ENCODE measurements around the gene CRKL. TPM values are rescaled to one million over a fixed set of nuclear protein-coding genes. Genes with fewer than 3 reads are reported as not detected.

Gene CRKL
- polyA plus RNA-seq, 3 donors = 26.0 to 37.5 (median 29.4) TPM

DNA sequence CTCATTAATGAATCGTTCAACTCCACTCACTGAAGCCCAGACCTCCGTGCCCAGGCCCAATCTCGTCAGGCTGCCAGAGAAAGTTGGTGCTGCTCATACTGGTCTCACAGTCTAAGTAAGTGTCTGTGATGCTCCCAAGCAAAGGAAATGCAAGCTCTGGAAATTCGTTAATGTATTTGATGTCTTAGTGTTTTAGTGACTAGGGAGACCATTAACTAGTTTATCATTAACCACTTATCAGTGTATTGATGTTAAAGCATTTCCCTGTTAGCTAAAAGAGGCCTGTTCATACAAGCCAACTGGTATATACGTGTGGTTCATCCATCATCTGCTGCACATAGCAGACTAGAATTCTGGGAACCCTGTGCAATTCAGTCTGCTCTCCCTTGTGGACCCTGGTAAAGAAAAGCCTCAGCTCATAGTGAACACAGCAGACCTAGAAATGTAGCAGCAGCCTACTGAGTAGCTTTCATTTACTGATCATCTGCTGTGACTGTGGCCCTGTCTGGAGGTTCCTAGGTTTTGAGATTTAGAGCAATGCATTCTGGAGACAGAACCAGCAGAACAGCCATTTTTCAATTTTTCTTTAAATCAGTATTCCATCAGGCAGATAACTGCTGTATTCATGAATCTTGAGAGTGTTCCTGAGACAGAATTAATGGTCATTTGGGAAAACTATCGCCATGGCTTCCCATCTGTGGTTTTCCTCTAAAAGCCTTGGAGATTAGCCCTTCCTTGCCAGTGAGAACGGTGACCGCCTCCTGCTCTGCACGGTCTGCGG, 34.1 kb downstream of the CRKL start:
- no peaks in the 10 kb centered on the region for H3K27me3 ChIP-seq (ENCODE audit: control insufficient read depth in 2 of 2, insufficient read depth in 2 of 2, low read length in 2 of 2)
- no peak overlapping the region for H3K9ac ChIP-seq (ENCODE audit: insufficient read depth, low read length, poor library complexity, severe bottlenecking)
- Mint-ChIP-seq H3K9me3 (no peaks in the 10 kb centered on the region), H3K27me3 (ENCODE audit: low read depth in 3 of 3) (no peaks in the 10 kb centered on the region), H3K27ac (peak overlapping the region in 2 of 7 donors; percentile 15 to 44), H3K4me1 (peaks cover 16% of the 10 kb centered on the region), H3K36me3 (peaks cover 48 to 66% of the 10 kb centered on the region in 2 donors), H3K4me3 (no peak overlapping the region)
- WGBS (ENCODE audit: insufficient coverage) = 98% methylated on average over 6 of the region's 10 CpGs
- H3K9me3 ChIP-seq (replicated peaks in 1 of 2; ENCODE audit: control insufficient read depth in 1 of 2, insufficient read depth in 1 of 2, low read length in 2 of 2) = no peaks in the 10 kb centered on the region
- intact Hi-C loops (cut with micrococcal nuclease) = loop anchor here in 1 of 2 donors (10.0 kb wide), 1 partner anchor 67 kb away; no protein-coding TSS in a partner anchor
- no peak overlapping the region for H3K4me3 ChIP-seq (replicated peaks in 1 of 3; ENCODE audit: low read depth in 2 of 3, low read length in 3 of 3)
- TF ChIP-seq, protein P1, sequence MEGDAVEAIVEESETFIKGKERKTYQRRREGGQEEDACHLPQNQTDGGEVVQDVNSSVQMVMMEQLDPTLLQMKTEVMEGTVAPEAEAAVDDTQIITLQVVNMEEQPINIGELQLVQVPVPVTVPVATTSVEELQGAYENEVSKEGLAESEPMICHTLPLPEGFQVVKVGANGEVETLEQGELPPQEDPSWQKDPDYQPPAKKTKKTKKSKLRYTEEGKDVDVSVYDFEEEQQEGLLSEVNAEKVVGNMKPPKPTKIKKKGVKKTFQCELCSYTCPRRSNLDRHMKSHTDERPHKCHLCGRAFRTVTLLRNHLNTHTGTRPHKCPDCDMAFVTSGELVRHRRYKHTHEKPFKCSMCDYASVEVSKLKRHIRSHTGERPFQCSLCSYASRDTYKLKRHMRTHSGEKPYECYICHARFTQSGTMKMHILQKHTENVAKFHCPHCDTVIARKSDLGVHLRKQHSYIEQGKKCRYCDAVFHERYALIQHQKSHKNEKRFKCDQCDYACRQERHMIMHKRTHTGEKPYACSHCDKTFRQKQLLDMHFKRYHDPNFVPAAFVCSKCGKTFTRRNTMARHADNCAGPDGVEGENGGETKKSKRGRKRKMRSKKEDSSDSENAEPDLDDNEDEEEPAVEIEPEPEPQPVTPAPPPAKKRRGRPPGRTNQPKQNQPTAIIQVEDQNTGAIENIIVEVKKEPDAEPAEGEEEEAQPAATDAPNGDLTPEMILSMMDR (IDR thresholded peaks at IDR 0.05) = no peak
- peaks cover 85% of the 10 kb centered on the region for H3K79me2 ChIP-seq (ENCODE audit: insufficient read depth, low read length)
- DNase-seq = no peak
- peaks cover 45 to 77% of the 10 kb centered on the region in 2 donors for H3K36me3 ChIP-seq (replicated peaks in 1 of 2; ENCODE audit: control insufficient read depth in 1 of 2, insufficient read depth in 2 of 2, low read length in 2 of 2)
- H3K4me1 ChIP-seq (ENCODE audit: control insufficient read depth in 1 of 2, insufficient read depth in 2 of 2, low read length in 2 of 2) = peaks cover 4 to 13% of the 10 kb centered on the region in 2 donors
- H4K20me1 ChIP-seq (ENCODE audit: insufficient read depth, low read length) = peaks cover 87% of the 10 kb centered on the region
- no peak overlapping the region for H2AFZ ChIP-seq (ENCODE audit: insufficient read depth, low read depth, low read length, poor library complexity, severe bottlenecking)
- H3K4me2 ChIP-seq (replicated peaks; ENCODE audit: extremely low read depth, low read length, poor library complexity, severe bottlenecking) = no peak overlapping the region
- H3K27ac ChIP-seq (ENCODE audit: low read depth in 1 of 2, low read length in 2 of 2) = peak overlapping the region in 1 of 2 donors; percentile 22

DNA sequence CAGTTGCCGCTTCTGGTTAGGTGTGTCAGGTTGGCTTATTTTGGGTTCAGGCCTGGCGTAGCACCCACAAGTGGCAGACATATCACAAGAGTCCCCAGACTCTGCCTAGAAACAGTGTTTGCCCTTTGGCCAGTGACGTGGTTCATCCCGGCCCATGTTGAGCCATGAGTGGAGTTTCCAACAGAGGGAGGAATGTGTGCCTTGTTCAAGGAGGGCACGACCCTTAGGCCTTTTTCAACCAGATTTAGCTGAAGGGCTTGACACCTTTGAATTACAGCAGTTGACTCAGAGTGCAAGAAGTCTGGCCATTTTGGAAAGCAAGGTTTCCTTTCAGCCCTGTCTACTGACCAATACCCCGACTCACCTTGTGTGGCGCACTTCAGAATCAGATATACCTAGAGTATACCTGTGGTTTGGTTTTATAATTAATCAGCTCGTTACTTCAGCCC, 34.7 kb downstream of the CRKL start:
- H3K4me1 Mint-ChIP-seq = peaks cover 22% of the 10 kb centered on the region
- Histone ChIP-seq H3K4me1 (ENCODE audit: control insufficient read depth in 1 of 2, insufficient read depth in 2 of 2, low read length in 2 of 2) (peaks cover 10 to 19% of the 10 kb centered on the region in 2 donors), H3K9ac (ENCODE audit: insufficient read depth, low read length, poor library complexity, severe bottlenecking) (no peak overlapping the region), H3K27me3 (ENCODE audit: control insufficient read depth in 2 of 2, insufficient read depth in 2 of 2, low read length in 2 of 2) (no peaks in the 10 kb centered on the region), H3K9me3 (replicated peaks in 1 of 2; ENCODE audit: control insufficient read depth in 1 of 2, insufficient read depth in 1 of 2, low read length in 2 of 2) (no peaks in the 10 kb centered on the region), H3K36me3 (replicated peaks in 1 of 2; ENCODE audit: control insufficient read depth in 1 of 2, insufficient read depth in 2 of 2, low read length in 2 of 2) (peaks cover 45 to 71% of the 10 kb centered on the region in 2 donors), H4K20me1 (ENCODE audit: insufficient read depth, low read length) (peaks cover 81% of the 10 kb centered on the region), H3K4me2 (replicated peaks; ENCODE audit: extremely low read depth, low read length, poor library complexity, severe bottlenecking) (no peak overlapping the region), H3K4me3 (replicated peaks in 1 of 3; ENCODE audit: low read depth in 2 of 3, low read length in 3 of 3) (no peak overlapping the region), H3K27ac (ENCODE audit: low read depth in 1 of 2, low read length in 2 of 2) (peak overlapping the region in 1 of 2 donors; percentile 56), H3K79me2 (ENCODE audit: insufficient read depth, low read length) (peaks cover 85% of the 10 kb centered on the region), H2AFZ (ENCODE audit: insufficient read depth, low read depth, low read length, poor library complexity, severe bottlenecking) (no peak overlapping the region)
- 94% methylated on average over 6 of the region's 8 CpGs for WGBS (ENCODE audit: insufficient coverage)
- intact Hi-C loops (cut with micrococcal nuclease) = loop anchor here in 1 of 2 donors (10.0 kb wide), 1 partner anchor 67 kb away; no protein-coding TSS in a partner anchor
- H3K9me3 Mint-ChIP-seq = no peaks in the 10 kb centered on the region
- no peak for DNase-seq
- TF ChIP-seq, protein P1 (IDR thresholded peaks at IDR 0.05) = no peak
- H3K27ac Mint-ChIP-seq = peak overlapping the region in 1 of 7 donors; percentile 58
- no peaks in the 10 kb centered on the region for H3K27me3 Mint-ChIP-seq (ENCODE audit: low read depth in 3 of 3)
- peaks cover 48 to 62% of the 10 kb centered on the region in 2 donors for H3K36me3 Mint-ChIP-seq
- no peak overlapping the region for H3K4me3 Mint-ChIP-seq

All from CD14-positive monocyte (primary cell).